Peyer's patch (tissue), 4 donors: ENCODE results near the gene IVD.

Source experiments
- POLR2A ChIP-seq, 2 donors: fragments of 450-650 bp; IDR thresholded peaks; one replicate each; pipeline ENCODE4 v1.5.1; 2017; ENCODE audit warnings: antibody characterized with exemption in 2 of 2, mild to moderate bottlenecking in 2 of 2, moderate library complexity in 2 of 2
- TF ChIP-seq, protein P1 (sequence below), 6 experiments: fragments of 450-650 bp in 4 of 6; fragments of 200-600 bp in 2 of 6; sonication (generic) in 1 of 6; IDR thresholded peaks; one replicate each; pipeline ENCODE4 v1.5.1; 2017 to 2019; ENCODE audit warnings: antibody characterized with exemption in 6 of 6, mild to moderate bottlenecking in 3 of 6, moderate library complexity in 1 of 6

DNA sequence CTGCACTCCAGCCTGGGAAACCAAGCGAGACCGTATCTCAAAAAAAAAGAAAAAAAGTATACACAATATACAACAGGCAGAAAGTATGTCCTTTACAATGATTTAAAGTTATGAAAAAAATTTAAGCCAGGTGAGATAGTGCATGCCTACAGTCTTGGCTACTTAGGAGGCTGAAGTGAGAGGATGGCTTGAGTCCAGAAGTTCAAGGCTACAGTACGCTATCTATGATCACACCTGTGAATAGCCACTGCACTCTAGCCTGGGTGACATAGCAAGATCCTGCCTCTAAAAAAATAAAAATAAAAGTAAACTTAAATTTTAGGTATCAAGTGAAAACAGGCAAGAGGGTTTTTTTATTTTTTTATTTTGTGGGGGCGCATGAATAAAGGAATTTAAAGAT lies 26.2 kb upstream of the IVD start:
- no peak for TF ChIP-seq POLR2A (IDR thresholded peaks at IDR 0.05)
- TF ChIP-seq, protein P1, sequence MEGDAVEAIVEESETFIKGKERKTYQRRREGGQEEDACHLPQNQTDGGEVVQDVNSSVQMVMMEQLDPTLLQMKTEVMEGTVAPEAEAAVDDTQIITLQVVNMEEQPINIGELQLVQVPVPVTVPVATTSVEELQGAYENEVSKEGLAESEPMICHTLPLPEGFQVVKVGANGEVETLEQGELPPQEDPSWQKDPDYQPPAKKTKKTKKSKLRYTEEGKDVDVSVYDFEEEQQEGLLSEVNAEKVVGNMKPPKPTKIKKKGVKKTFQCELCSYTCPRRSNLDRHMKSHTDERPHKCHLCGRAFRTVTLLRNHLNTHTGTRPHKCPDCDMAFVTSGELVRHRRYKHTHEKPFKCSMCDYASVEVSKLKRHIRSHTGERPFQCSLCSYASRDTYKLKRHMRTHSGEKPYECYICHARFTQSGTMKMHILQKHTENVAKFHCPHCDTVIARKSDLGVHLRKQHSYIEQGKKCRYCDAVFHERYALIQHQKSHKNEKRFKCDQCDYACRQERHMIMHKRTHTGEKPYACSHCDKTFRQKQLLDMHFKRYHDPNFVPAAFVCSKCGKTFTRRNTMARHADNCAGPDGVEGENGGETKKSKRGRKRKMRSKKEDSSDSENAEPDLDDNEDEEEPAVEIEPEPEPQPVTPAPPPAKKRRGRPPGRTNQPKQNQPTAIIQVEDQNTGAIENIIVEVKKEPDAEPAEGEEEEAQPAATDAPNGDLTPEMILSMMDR (IDR thresholded peaks at IDR 0.05), result no peak
